H9 (cell line): Measurements from ENCODE around the gene CHCHD3. TPM values are rescaled to one million over a fixed set of nuclear protein-coding genes. Genes with fewer than 3 reads are reported as not detected.

ENCODE experiments used
- DNase-seq: peaks from one replicate; pipeline ENCODE4 v3.0.0-alpha.2; 2017
- H2AFZ ChIP-seq: one replicate; pipeline ENCODE4 v1.6.1; 2013; ENCODE audit warnings: mild to moderate bottlenecking, low read length, control low read depth, moderate library complexity
- H2AK5ac ChIP-seq: 2 replicates; pipeline ENCODE4 v1.6.1; 2013; ENCODE audit warnings: low read length, control low read depth, mixed read lengths; ENCODE audit not compliant: insufficient read length
- H2BK120ac ChIP-seq: one replicate; pipeline ENCODE4 v1.6.1; 2013; ENCODE audit warnings: low read depth, mild to moderate bottlenecking, low read length, control low read depth, inconsistent platforms; ENCODE audit not compliant: poor library complexity, severe bottlenecking
- H2BK12ac ChIP-seq: 2 replicates; pipeline ENCODE4 v1.6.1; 2013; ENCODE audit warnings: low read length, control low read depth, mixed read lengths, low read depth; ENCODE audit not compliant: insufficient read length
- H2BK15ac ChIP-seq: 2 replicates; pipeline ENCODE4 v1.6.1; 2013; ENCODE audit warnings: low read depth, low read length, control low read depth
- H2BK20ac ChIP-seq: one replicate; pipeline ENCODE4 v1.6.1; 2013; ENCODE audit warnings: low read depth, mild to moderate bottlenecking, low read length, control low read depth, inconsistent platforms; ENCODE audit not compliant: poor library complexity, severe bottlenecking
- H2BK5ac ChIP-seq: 2 replicates; pipeline ENCODE4 v1.6.1; 2013; ENCODE audit warnings: low read length, control low read depth, mixed read lengths; ENCODE audit not compliant: insufficient read length
- H3K14ac ChIP-seq: 2 replicates; pipeline ENCODE4 v1.6.1; 2013; ENCODE audit warnings: low read length, control low read depth; ENCODE audit not compliant: insufficient read depth
- H3K18ac ChIP-seq: 2 replicates; pipeline ENCODE4 v1.6.1; 2013; ENCODE audit warnings: low read depth, mild to moderate bottlenecking, mixed read lengths, low read length, control low read depth; ENCODE audit not compliant: insufficient read length
- H3K23ac ChIP-seq: 2 replicates; pipeline ENCODE4 v1.6.1; 2013; ENCODE audit warnings: low read length, control low read depth, mixed read lengths, low read depth; ENCODE audit not compliant: insufficient read length
- H3K23me2 ChIP-seq: 2 replicates; pipeline ENCODE4 v1.6.1; 2013; ENCODE audit warnings: low read depth, mild to moderate bottlenecking, mixed read lengths, low read length, control low read depth; ENCODE audit not compliant: insufficient read length, poor library complexity, severe bottlenecking
- H3K27ac ChIP-seq: 2 replicates; pipeline ENCODE4 v1.5.1; 2013; ENCODE audit warnings: low read length, control low read depth, mixed read lengths, low read depth; ENCODE audit not compliant: insufficient read length
- H3K27me3 ChIP-seq: 2 replicates; pipeline ENCODE4 v1.6.1; 2013; ENCODE audit warnings: low read length, control low read depth, inconsistent platforms; ENCODE audit not compliant: insufficient read depth
- H3K4ac ChIP-seq: 2 replicates; pipeline ENCODE4 v1.6.1; 2013; ENCODE audit warnings: low read depth, mild to moderate bottlenecking, control low read depth, inconsistent platforms, low read length, moderate library complexity
- H3K4me1 ChIP-seq: 2 replicates; pipeline ENCODE4 v1.6.1; 2013; ENCODE audit warnings: low read length, control low read depth, inconsistent platforms; ENCODE audit not compliant: insufficient read depth
- H3K4me2 ChIP-seq: 2 replicates; pipeline ENCODE4 v1.6.1; 2013; ENCODE audit warnings: low read length, control low read depth, mixed read lengths; ENCODE audit not compliant: insufficient read length, insufficient read depth
- H3K56ac ChIP-seq: 2 replicates; pipeline ENCODE4 v1.6.1; 2013; ENCODE audit warnings: low read depth, mild to moderate bottlenecking, mixed read lengths, low read length, control low read depth; ENCODE audit not compliant: insufficient read length
- H3K79me1 ChIP-seq: 2 replicates; pipeline ENCODE4 v1.6.1; 2013; ENCODE audit warnings: low read depth, mild to moderate bottlenecking, moderate library complexity, low read length, control low read depth, inconsistent platforms; ENCODE audit not compliant: insufficient read depth, poor library complexity, severe bottlenecking
- H3K79me2 ChIP-seq: 2 replicates; pipeline ENCODE4 v1.6.1; 2013; ENCODE audit warnings: low read length, control low read depth, inconsistent platforms; ENCODE audit not compliant: insufficient read depth
- H3K9ac ChIP-seq: 2 replicates; pipeline ENCODE4 v1.6.1; 2013; ENCODE audit warnings: low read length, control low read depth, mixed read lengths; ENCODE audit not compliant: insufficient read length; ENCODE audit errors: extremely low read depth
- H3K9me3 ChIP-seq: one replicate; pipeline ENCODE4 v1.6.1; 2013; ENCODE audit warnings: low read depth, low read length, inconsistent platforms; ENCODE audit not compliant: control insufficient read depth
- H3T11ph ChIP-seq: one replicate; pipeline ENCODE4 v1.6.1; 2013; ENCODE audit warnings: mild to moderate bottlenecking, low read length, control low read depth, inconsistent platforms
- H4K20me1 ChIP-seq: one replicate; pipeline ENCODE4 v1.6.1; 2013; ENCODE audit not compliant: control insufficient read depth, insufficient read length, insufficient read depth
- H4K5ac ChIP-seq: 2 replicates; pipeline ENCODE4 v1.6.1; 2013; ENCODE audit warnings: low read depth, mild to moderate bottlenecking, mixed read lengths, low read length, control low read depth; ENCODE audit not compliant: insufficient read length
- H4K8ac ChIP-seq: replicated peaks from 2 replicates; pipeline ENCODE4 v1.6.1; 2013; ENCODE audit warnings: low read length, control low read depth, mixed read lengths, low read depth; ENCODE audit not compliant: insufficient read length
- H4K91ac ChIP-seq: 2 replicates; pipeline ENCODE4 v1.6.1; 2013; ENCODE audit warnings: low read depth, mild to moderate bottlenecking, moderate library complexity, mixed read lengths, low read length, control low read depth; ENCODE audit not compliant: insufficient read length
- H3K27ac Mint-ChIP-seq, 3 experiments: 2 replicates in 2 of 3; 3 replicates in 1 of 3; pipeline ENCODE4 v1.8.0; 2020 to 2021; ENCODE audit warnings: mixed read lengths in 3 of 3, mild to moderate bottlenecking in 1 of 3, moderate library complexity in 1 of 3
- H3K27me3 Mint-ChIP-seq: 2 replicates; pipeline ENCODE4 v1.8.0; 2021; ENCODE audit warnings: low read depth, mild to moderate bottlenecking, moderate library complexity, mixed read lengths
- H3K36me3 Mint-ChIP-seq, 3 experiments: 2 replicates in 2 of 3; 3 replicates in 1 of 3; pipeline ENCODE4 v1.8.0; 2020 to 2021; ENCODE audit warnings: low read depth in 3 of 3, mixed read lengths in 3 of 3; ENCODE audit not compliant: insufficient read depth in 1 of 3
- H3K4me1 Mint-ChIP-seq, 2 experiments: 2 replicates each; pipeline ENCODE4 v1.8.0; 2020; ENCODE audit warnings: mixed read lengths in 2 of 2
- H3K4me3 Mint-ChIP-seq, 2 experiments: 2 replicates in 1 of 2; 3 replicates in 1 of 2; pipeline ENCODE4 v1.8.0; 2020 to 2021; ENCODE audit warnings: mild to moderate bottlenecking in 2 of 2, mixed read lengths in 2 of 2, moderate library complexity in 1 of 2
- H3K9me3 Mint-ChIP-seq, 2 experiments: 2 replicates in 1 of 2; 3 replicates in 1 of 2; pipeline ENCODE4 v1.8.0; 2020; ENCODE audit warnings: mild to moderate bottlenecking in 2 of 2, mixed read lengths in 2 of 2, moderate library complexity in 1 of 2
- WGBS: extraction: QIAGEN DNeasy Blood & Tissue Kit; methylation state at CpG from one replicate; pipeline ENCODE4 v1.1.7; 2013; ENCODE audit warnings: missing lambda C conversion rate, low lambda C conversion rate, mixed read lengths; ENCODE audit not compliant: insufficient read length; ENCODE audit errors: extremely low coverage; 5-methylcytosine and 5-hydroxymethylcytosine counted together
- total RNA-seq: library from RNA; stranded (reverse); gene quantifications from 2 replicates; pipeline ENCODE4 v1.2.1, GENCODE V29; 2021
- TF ChIP-seq, protein P1 (sequence below): fragments of 200-600 bp; sonication (generic); conservative IDR thresholded peaks from 3 replicates; pipeline ENCODE4 v1.8.0; 2021; ENCODE audit warnings: antibody characterized with exemption, mild to moderate bottlenecking

CHCHD3 gene
- total RNA-seq, 1 experiment from 2014 or later, result 104 TPM

DNA sequence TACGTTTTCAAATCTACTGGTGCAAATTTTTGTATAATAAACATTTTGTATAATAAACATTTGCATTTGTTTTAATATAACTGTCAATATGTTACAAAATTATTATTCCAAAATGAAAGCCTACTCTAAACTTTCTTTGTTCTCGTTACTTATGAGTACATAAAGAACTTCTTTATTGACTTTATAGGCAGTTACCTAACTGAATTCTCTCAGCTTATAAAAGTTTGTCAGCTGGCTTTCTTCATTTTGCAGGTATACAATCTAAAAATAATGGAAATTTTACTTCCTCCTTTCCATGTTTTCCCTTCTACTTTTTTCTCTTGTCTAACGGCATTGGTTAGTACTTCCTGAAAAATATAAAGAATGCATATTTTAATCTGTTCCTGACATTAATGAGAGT is 137.1 kb downstream of the CHCHD3 start:
- Mint-ChIP-seq H3K36me3 (no peaks in the 10 kb centered on the region), H3K27me3 (no peaks in the 10 kb centered on the region), H3K27ac (no peak overlapping the region)

More for the DNA sequence above, 137.1 kb downstream of the CHCHD3 start:
- Histone ChIP-seq H3K14ac (no peak overlapping the region), H2BK20ac (no peak overlapping the region), H3K4ac (no peak overlapping the region), H2BK12ac (no peak overlapping the region), H2BK15ac (no peak overlapping the region), H2BK5ac (no peak overlapping the region), H3K4me1 (no peaks in the 10 kb centered on the region), H3K18ac (no peak overlapping the region), H2BK120ac (no peak overlapping the region), H3K56ac (no peak overlapping the region), H3K9me3 (no peaks in the 10 kb centered on the region), H3K23ac (no peak overlapping the region), H3K27ac (no peak overlapping the region), H3K79me1 (peaks cover 3% of the 10 kb centered on the region), H4K5ac (no peak overlapping the region), H3K4me2 (no peak overlapping the region), H2AFZ (no peak overlapping the region), H3K23me2 (no peaks in the 10 kb centered on the region), H4K8ac (no peak overlapping the region), H4K91ac (no peak overlapping the region), H3T11ph (no peak overlapping the region), H3K9ac (no peak overlapping the region), H3K27me3 (no peaks in the 10 kb centered on the region), H4K20me1 (no peaks in the 10 kb centered on the region), H3K79me2 (no peaks in the 10 kb centered on the region), H2AK5ac (no peak overlapping the region)
- DNase-seq, result no peak
- Mint-ChIP-seq H3K4me1 (peaks cover 7 to 10% of the 10 kb centered on the region in 2 experiments), H3K9me3 (no peaks in the 10 kb centered on the region), H3K4me3 (no peak overlapping the region)
- TF ChIP-seq, protein P1, sequence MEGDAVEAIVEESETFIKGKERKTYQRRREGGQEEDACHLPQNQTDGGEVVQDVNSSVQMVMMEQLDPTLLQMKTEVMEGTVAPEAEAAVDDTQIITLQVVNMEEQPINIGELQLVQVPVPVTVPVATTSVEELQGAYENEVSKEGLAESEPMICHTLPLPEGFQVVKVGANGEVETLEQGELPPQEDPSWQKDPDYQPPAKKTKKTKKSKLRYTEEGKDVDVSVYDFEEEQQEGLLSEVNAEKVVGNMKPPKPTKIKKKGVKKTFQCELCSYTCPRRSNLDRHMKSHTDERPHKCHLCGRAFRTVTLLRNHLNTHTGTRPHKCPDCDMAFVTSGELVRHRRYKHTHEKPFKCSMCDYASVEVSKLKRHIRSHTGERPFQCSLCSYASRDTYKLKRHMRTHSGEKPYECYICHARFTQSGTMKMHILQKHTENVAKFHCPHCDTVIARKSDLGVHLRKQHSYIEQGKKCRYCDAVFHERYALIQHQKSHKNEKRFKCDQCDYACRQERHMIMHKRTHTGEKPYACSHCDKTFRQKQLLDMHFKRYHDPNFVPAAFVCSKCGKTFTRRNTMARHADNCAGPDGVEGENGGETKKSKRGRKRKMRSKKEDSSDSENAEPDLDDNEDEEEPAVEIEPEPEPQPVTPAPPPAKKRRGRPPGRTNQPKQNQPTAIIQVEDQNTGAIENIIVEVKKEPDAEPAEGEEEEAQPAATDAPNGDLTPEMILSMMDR, result no peak
- WGBS, result no CpG with 5 or more reads among the region's 3 CpGs
